Pancreas (tissue), 10 donors: ENCODE results near the gene GLP2R. TPM values are rescaled to one million over a fixed set of nuclear protein-coding genes. Genes with fewer than 3 reads are reported as not detected.
"Not testable (repeated sequence)": the region's sequence is repeated elsewhere in the genome, so short reads cannot be mapped to it uniquely, and the experiment has no call there.

Experiments used
- ATAC-seq, 4 donors: fragments of 200-7000 bp; cut with Tn5 transposase; one replicate each; pipeline versions ENCODE4 v1.8.0 to v1.9.1; 2020; ENCODE audit warnings: mild to moderate bottlenecking in 4 of 4, moderate library complexity in 4 of 4
- DNase-seq, 6 donors: peaks; one replicate each; pipeline ENCODE4 v3.0.0-alpha.2; 2020
- FAIRE-seq: peaks from 2 replicates; lab custom pipeline; 2012; peaks lifted over from hg19 to GRCh38; lab: Jason Lieb, UNC
- H3K27ac ChIP-seq, 4 donors: fragments of 200-600 bp; sonication (generic); 1 replicate in 3 of 4; 2 replicates in 1 of 4; pipeline versions ENCODE4 v1.5.0 to v1.8.0; 2020
- H3K27me3 ChIP-seq, 4 donors: fragments of 200-600 bp; one replicate each; pipeline ENCODE4 v1.8.0; 2021
- H3K36me3 ChIP-seq, 3 donors: fragments of 200-600 bp; sonication (generic) in 1 of 3; one replicate each; pipeline versions ENCODE4 v1.5.0 to v1.8.0; 2020 to 2021
- H3K4me1 ChIP-seq, 3 donors: fragments of 200-600 bp; one replicate each; pipeline ENCODE4 v1.8.0; 2021
- H3K4me3 ChIP-seq, 4 donors: fragments of 200-600 bp; sonication (generic) in 2 of 4; one replicate each; pipeline versions ENCODE4 v1.5.0 to v1.8.0; 2020 to 2021
- H3K9me3 ChIP-seq, 4 donors: fragments of 200-600 bp; one replicate each; pipeline ENCODE4 v1.8.0; 2021
- CTCF ChIP-seq, 4 donors: fragments of 200-600 bp; sonication (generic) in 3 of 4; IDR thresholded peaks; one replicate each; pipeline versions ENCODE4 v1.5.0 to v1.8.0; 2021; ENCODE audit warnings: antibody characterized with exemption in 4 of 4
- WGBS, 2 donors: extraction: QIAGEN DNeasy Blood & Tissue Kit; methylation state at CpG; one replicate each; pipeline ENCODE4 v1.1.7; 2013; 5-methylcytosine and 5-hydroxymethylcytosine counted together
- intact Hi-C, 3 donors: fragments of 100-400 bp; cut with DNase I; formaldehyde crosslinking; loops; one replicate each; pipeline versions ENCODE4 v1.11.1 to v1.14.2; 2022
- polyA plus RNA-seq, 2 donors: library from polyadenylated mRNA; stranded (reverse); fragments of 200-250 nt; gene quantifications; one replicate each; pipeline ENCODE4 v1.2.3, GENCODE V29; 2013
- total RNA-seq, 6 donors: library from RNA; stranded (reverse); fragmentation: NEBNext Ultra II Directional in 4 of 6; extraction: Animal tissue kit (Norgen Biotek cat#: 25700) in 4 of 6; gene quantifications; one replicate each; pipeline versions ENCODE4 v1.2.1 to v1.2.4, GENCODE V29; 2021 to 2023
- donor health status: healthy with polysubstance abuse.
- donor health status: DM: no; HTN: no; CAD: no; lungs with moderate emphysema.
- donor health status: DM: no; HTN: no; CAD: no.
- donor health status: control.
- donor health status: control.
- donor health status: Bipolar disorder and iron deficiency.
- donor health status: DM: yes; HTN: yes; CAD: no.
- donor health status: DM: no; HTN: no; CAD: no.
- donor health status: DM: no; HTN: no; CAD: no.
- donor health status: DM: yes; HTN: yes; CAD: no.

GLP2R gene
- total RNA-seq, result 1 to 10 TPM in 3 of 6 donors, under 1 TPM in 3; 0.39 to 1.7 (median 0.90) TPM
- 1 to 10 TPM in 1 of 2 donors, under 1 TPM in 1; 0.84 to 1.2 TPM for polyA plus RNA-seq

GRCh38 chr17:9825641-9826150 is at the start of gene GLP2R:
Gene GLP2R, plus strand, starts transcription at chr17:9825924. Its CDS starts 140 bp downstream, at chr17:9826064.
- TF ChIP-seq CTCF (IDR thresholded peaks at IDR 0.05), result no peak
- H3K4me1 ChIP-seq, result no peaks in the 10 kb centered on the region
- no peak within 1 kb of the TSS for H3K4me3 ChIP-seq
- no peak for FAIRE-seq
- no peak for DNase-seq
- no peak for ATAC-seq
- intact Hi-C loops, result no loop called here
- no peaks in the 10 kb centered on the region for H3K9me3 ChIP-seq
- no peaks in the 10 kb centered on the region for H3K36me3 ChIP-seq
- WGBS, 2 donors, result 41 to 44% methylated on average over 21 of the region's 21 CpGs
- no peak within 1 kb of the TSS for H3K27ac ChIP-seq
- no peaks in the 10 kb centered on the region for H3K27me3 ChIP-seq

GRCh38 chr17:9776911-9777310 is 48.8 kb upstream of the GLP2R start:
- Histone ChIP-seq H3K27me3 (peaks cover 0 to 8% (median 0%) of the 10 kb centered on the region in 4 donors), H3K36me3 (no peaks in the 10 kb centered on the region), H3K4me3 (no peak overlapping the region), H3K9me3 (no peaks in the 10 kb centered on the region), H3K27ac (no peak overlapping the region), H3K4me1 (no peaks in the 10 kb centered on the region)
- WGBS, 2 donors, result 72 to 86% methylated on average over 9 of the region's 9 CpGs
- no peak for TF ChIP-seq CTCF (IDR thresholded peaks at IDR 0.05)
- intact Hi-C loops, result no loop called here
- no peak for FAIRE-seq
- no peak for ATAC-seq
- DNase-seq, result no peak

GRCh38 chr17:9780552-9780951 is 45.2 kb upstream of the GLP2R start:
- DNase-seq (no peak), ATAC-seq (no peak), FAIRE-seq (no peak)
- 60 to 75% methylated on average over 3 of the region's 3 CpGs for WGBS, 2 donors
- no peak overlapping the region for H3K27ac ChIP-seq
- H3K9me3 ChIP-seq, result no peaks in the 10 kb centered on the region
- no peaks in the 10 kb centered on the region for H3K4me1 ChIP-seq
- peaks cover 0 to 12% (median 2%) of the 10 kb centered on the region in 4 donors for H3K27me3 ChIP-seq
- H3K36me3 ChIP-seq, result no peaks in the 10 kb centered on the region
- intact Hi-C loops, result no loop called here
- no peak overlapping the region for H3K4me3 ChIP-seq
- TF ChIP-seq CTCF (IDR thresholded peaks at IDR 0.05), result no peak

GRCh38 chr17:9783050-9783449 is 42.7 kb upstream of the GLP2R start:
- Histone ChIP-seq H3K4me1 (no peaks in the 10 kb centered on the region), H3K9me3 (no peaks in the 10 kb centered on the region), H3K4me3 (no peak overlapping the region), H3K27me3 (peaks cover 0 to 12% (median 2%) of the 10 kb centered on the region in 4 donors), H3K27ac (no peak overlapping the region), H3K36me3 (no peaks in the 10 kb centered on the region)
- ATAC-seq, result no peak
- FAIRE-seq, result no peak
- no peak for TF ChIP-seq CTCF (IDR thresholded peaks at IDR 0.05)
- intact Hi-C loops, result no loop called here
- DNase-seq, result no peak
- 37 to 55% methylated on average over 4 of the region's 4 CpGs for WGBS, 2 donors

- H3K9me3 ChIP-seq, H3K36me3 ChIP-seq, DNase-seq, H3K4me3 ChIP-seq, FAIRE-seq, intact Hi-C loops, ATAC-seq, H3K4me1 ChIP-seq, H3K27ac ChIP-seq: not testable (repeated sequence)
- WGBS, 2 donors, result 75 to 89% methylated on average over 5 of the region's 5 CpGs
- peaks cover 0 to 12% (median 2%) of the 10 kb centered on the region in 4 donors for H3K27me3 ChIP-seq
These were observed 42.3 kb upstream of the GLP2R start for GRCh38 chr17:9783465-9783864.
